Right atrium auricular region (tissue), 2 donors: ENCODE results near the gene SNAP47. TPM values are rescaled to one million over a fixed set of nuclear protein-coding genes. Genes with fewer than 3 reads are reported as not detected.
A peak's percentile ranks its signal among the peaks of the same experiment; 100 is the strongest.

Experiments
- DNase-seq: peaks from one replicate; pipeline ENCODE4 v3.0.0-alpha.2; 2019; ENCODE audit warnings: low spot score
- H3K27ac ChIP-seq, 2 donors: fragments of 200-600 bp; sonication (generic); 1 replicate in 1 of 2; 2 replicates in 1 of 2; pipeline ENCODE4 v1.5.1; 2016 to 2019
- H3K27me3 ChIP-seq, 2 donors: fragments of 200-600 bp; sonication (generic); one replicate each; pipeline versions ENCODE4 v1.5.1 to v1.6.0; 2017 to 2019
- H3K36me3 ChIP-seq: fragments of 200-600 bp; sonication (generic); one replicate; pipeline ENCODE4 v1.5.1; 2016
- H3K4me1 ChIP-seq, 2 donors: fragments of 200-600 bp; sonication (generic); one replicate each; pipeline versions ENCODE4 v1.5.1 to v1.6.0; 2017 to 2019
- H3K4me3 ChIP-seq, 2 donors: fragments of 200-600 bp; sonication (generic); 1 replicate in 1 of 2; 2 replicates in 1 of 2; pipeline ENCODE4 v1.5.1; 2017 to 2019; ENCODE audit warnings: mild to moderate bottlenecking in 1 of 2, moderate library complexity in 1 of 2
- H3K9me3 ChIP-seq, 2 donors: fragments of 200-600 bp; sonication (generic); one replicate each; pipeline ENCODE4 v1.5.1; 2019
- CTCF ChIP-seq, 2 donors: fragments of 200-600 bp; sonication (generic); IDR thresholded peaks; one replicate each; pipeline ENCODE4 v1.5.1; 2019; ENCODE audit warnings: antibody characterized with exemption in 2 of 2
- total RNA-seq, 2 donors: library from RNA; depleted of rRNA; stranded (reverse); fragments of >200 nt; gene quantifications; one replicate each; pipeline ENCODE4 v1.1.0, GENCODE V29; 2016

SNAP47 gene
- total RNA-seq, 2 donors from 2014 or later, result 39.1 to 102 TPM

- H3K4me3 ChIP-seq, result no peak overlapping the region
- H3K27ac ChIP-seq, result no peak overlapping the region
- H3K36me3 ChIP-seq, result peaks cover 19% of the 10 kb centered on the region
- no peaks in the 10 kb centered on the region for H3K9me3 ChIP-seq
- H3K27me3 ChIP-seq, result no peaks in the 10 kb centered on the region
- peaks cover 0 to 12% of the 10 kb centered on the region in 2 donors for H3K4me1 ChIP-seq
- TF ChIP-seq CTCF (IDR thresholded peaks at IDR 0.05), result no peak
- DNase-seq, result no peak
These were observed 11.4 kb downstream of the SNAP47 start for GRCh38 chr1:227746676-227747075.

- H3K9me3 ChIP-seq, result no peaks in the 10 kb centered on the region
- DNase-seq, result no peak
- peaks cover 21% of the 10 kb centered on the region for H3K36me3 ChIP-seq
- no peaks in the 10 kb centered on the region for H3K27me3 ChIP-seq
- peaks cover 0 to 12% of the 10 kb centered on the region in 2 donors for H3K4me1 ChIP-seq
- no peak overlapping the region for H3K27ac ChIP-seq
- no peak overlapping the region for H3K4me3 ChIP-seq
- no peak for TF ChIP-seq CTCF (IDR thresholded peaks at IDR 0.05)
These were observed 12.1 kb downstream of the SNAP47 start for GRCh38 chr1:227747382-227747781.

GRCh38 chr1:227747948-227748495, 12.8 kb downstream of the SNAP47 start:
- Histone ChIP-seq H3K27me3 (no peaks in the 10 kb centered on the region), H3K27ac (peak overlapping the region; percentile 51 to 58), H3K36me3 (peaks cover 21% of the 10 kb centered on the region), H3K4me3 (no peak overlapping the region), H3K9me3 (no peaks in the 10 kb centered on the region), H3K4me1 (peaks cover 0 to 12% of the 10 kb centered on the region in 2 donors)
- no peak for TF ChIP-seq CTCF (IDR thresholded peaks at IDR 0.05)
- no peak for DNase-seq

GRCh38 chr1:227748496-227749182, 13.4 kb downstream of the SNAP47 start:
- no peak for DNase-seq
- H3K4me1 ChIP-seq, result peaks cover 0 to 17% of the 10 kb centered on the region in 2 donors
- H3K9me3 ChIP-seq, result no peaks in the 10 kb centered on the region
- H3K27me3 ChIP-seq, result no peaks in the 10 kb centered on the region
- H3K36me3 ChIP-seq, result peaks cover 21% of the 10 kb centered on the region
- peak overlapping the region; percentile 51 to 58 for H3K27ac ChIP-seq
- no peak for TF ChIP-seq CTCF (IDR thresholded peaks at IDR 0.05)
- no peak overlapping the region for H3K4me3 ChIP-seq

GRCh38 chr1:227749225-227749624, 14.0 kb downstream of the SNAP47 start:
- Histone ChIP-seq H3K36me3 (peaks cover 21% of the 10 kb centered on the region), H3K4me1 (peaks cover 0 to 23% of the 10 kb centered on the region in 2 donors), H3K4me3 (no peak overlapping the region), H3K27ac (peak overlapping the region; percentile 50 to 58), H3K27me3 (no peaks in the 10 kb centered on the region), H3K9me3 (no peaks in the 10 kb centered on the region)
- no peak for DNase-seq
- TF ChIP-seq CTCF (IDR thresholded peaks at IDR 0.05), result no peak
